DMS153 treated with DMSO at 0.1 percent for 48 hours (cell line): ENCODE results near the gene USH2A.

Experiments used
- DNase-seq: peaks from one replicate; lab custom pipeline; 2025; ENCODE audit not compliant: unreplicated experiment; lab: John Stamatoyannopoulos, UW

Gene USH2A

GRCh38 chr1:215888159-215888558 is 535.1 kb downstream of the USH2A start:
- peak; percentile 33 for DNase-seq

DNA sequence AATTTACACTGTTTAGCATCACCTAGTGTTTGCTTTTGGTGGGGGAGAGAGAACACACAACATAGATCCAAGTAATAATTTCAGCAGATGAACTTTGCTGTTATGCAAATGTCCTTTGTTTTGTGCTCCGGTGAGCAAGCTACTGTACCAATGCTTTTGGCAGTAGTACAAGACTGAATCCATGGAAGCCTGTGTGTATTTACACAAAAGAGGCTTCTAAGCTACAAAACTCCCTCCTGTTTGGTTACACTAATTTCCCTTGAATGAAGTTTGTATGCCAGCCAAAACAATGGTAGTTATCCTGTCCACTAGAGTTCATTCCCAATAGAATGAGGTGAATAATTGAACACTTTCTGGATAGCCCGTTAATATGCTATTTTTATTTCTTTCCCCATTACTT is 535.6 kb downstream of the USH2A start:
- peak; percentile 78 for DNase-seq

- no peak for DNase-seq
Observed at GRCh38 chr1:215883004-215883403, 540.2 kb downstream of the USH2A start.

- DNase-seq = no peak
Observed at GRCh38 chr1:215878843-215879242, 544.4 kb downstream of the USH2A start.

DNA sequence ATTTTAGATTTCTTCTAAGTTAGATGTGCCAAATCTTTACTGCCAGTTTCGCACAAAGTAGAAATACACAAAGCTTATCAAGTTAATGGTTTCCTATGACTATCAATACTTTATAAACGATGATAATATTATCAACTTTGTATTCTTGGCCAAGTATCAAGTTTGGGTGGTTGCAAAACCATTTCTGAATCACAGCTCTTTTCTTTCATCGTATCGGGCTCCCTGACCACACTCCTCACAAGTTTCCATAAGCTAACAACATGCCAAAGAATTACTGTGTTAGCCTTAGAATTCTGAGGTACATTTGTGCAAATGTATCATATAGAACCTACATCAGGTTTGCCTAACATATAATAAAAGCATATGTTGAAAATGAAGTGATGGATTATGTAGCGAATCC is 545.1 kb downstream of the USH2A start:
- DNase-seq = no peak

GRCh38 chr1:215877452-215877951 is 545.7 kb downstream of the USH2A start:
- DNase-seq = no peak

DNA sequence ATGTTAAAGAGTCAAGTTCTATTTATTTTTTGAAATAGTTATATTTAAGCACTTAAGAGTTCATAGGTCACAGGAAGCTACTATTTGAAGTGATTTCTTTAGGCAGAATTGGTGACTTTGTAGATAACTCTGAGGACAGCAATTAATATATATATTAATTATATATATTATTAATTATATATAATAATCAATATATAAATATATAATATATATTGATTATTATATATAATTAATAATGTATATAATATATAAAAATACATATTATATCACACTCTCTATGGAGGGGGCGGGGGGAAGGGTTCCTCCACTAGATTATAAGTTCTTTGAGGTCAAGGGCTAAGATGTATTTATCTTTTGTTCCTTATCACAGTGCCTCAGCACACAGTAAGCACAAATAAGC is 547.5 kb downstream of the USH2A start:
- DNase-seq = no peak

- no peak for DNase-seq
Observed at GRCh38 chr1:215875236-215875635, 548.0 kb downstream of the USH2A start.

DNA sequence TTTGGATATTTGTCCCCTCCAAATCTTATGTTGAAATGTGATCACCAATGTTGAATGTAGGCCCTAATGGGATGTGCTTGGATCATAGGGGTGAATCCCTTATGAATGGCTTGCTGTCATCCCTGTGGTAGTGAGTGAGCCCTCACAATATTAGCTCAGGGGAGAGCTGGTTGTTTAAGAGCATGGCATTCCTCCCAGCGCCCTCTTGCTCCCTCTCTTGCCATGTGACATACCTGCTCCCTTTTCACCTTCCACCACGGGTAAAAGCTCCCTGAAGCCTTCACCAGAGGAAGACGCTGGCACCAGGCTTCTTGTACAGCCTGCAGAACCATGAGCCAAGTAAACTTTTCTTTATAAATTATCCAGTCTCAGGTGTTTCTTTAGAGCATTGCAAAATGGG is 550.6 kb downstream of the USH2A start:
- DNase-seq = no peak

- no peak for DNase-seq
Observed at GRCh38 chr1:215868500-215868899, 554.7 kb downstream of the USH2A start.

DNA sequence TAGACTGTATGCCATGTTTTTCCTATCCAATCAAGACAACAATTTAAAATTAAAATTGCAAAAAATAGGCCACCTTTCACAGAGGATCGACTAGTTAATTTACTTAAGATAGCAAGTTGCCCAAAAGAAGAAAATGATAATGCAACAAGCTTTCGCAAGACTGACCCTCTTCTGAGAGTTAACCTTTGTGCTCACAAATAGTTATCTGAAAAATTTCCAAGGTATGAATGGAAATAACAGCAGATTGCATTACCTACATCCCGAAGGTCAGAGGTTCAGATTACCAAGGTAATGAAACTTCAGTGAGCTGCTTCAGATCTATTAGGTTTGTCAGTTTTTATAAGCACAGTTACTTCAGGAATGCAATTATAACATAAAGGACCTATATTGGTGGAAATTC is 558.2 kb downstream of the USH2A start:
- no peak for DNase-seq

- no peak for DNase-seq
Observed at GRCh38 chr1:215863796-215864195, 559.5 kb downstream of the USH2A start.

GRCh38 chr1:215860833-215861232 is 562.4 kb downstream of the USH2A start:
- DNase-seq = no peak

- DNase-seq = no peak
Observed at GRCh38 chr1:215857317-215857716, 565.9 kb downstream of the USH2A start.

- no peak for DNase-seq
Observed at GRCh38 chr1:215845234-215845891, 577.9 kb downstream of the USH2A start.

GRCh38 chr1:215844777-215845176 is 578.5 kb downstream of the USH2A start:
- DNase-seq = no peak

DNA sequence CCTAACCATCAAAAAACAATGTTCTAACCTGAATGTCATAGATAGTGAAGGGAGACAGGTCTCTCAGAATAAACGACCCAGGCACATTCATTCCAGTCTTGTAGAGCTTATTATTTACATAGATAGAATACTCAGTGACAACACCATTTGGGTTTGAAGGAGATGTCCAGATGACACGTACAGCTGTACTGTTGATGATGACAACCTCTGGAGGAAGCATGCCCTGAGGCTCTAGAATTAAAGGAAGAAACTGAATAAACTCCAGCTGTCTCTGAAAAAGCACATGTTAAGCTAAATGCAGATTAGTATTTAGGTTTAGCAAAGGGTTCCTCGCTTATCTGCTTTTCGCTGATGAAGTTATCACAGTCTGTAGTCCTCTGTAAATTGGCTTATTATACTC is 579.0 kb downstream of the USH2A start:
- no peak for DNase-seq

DNA sequence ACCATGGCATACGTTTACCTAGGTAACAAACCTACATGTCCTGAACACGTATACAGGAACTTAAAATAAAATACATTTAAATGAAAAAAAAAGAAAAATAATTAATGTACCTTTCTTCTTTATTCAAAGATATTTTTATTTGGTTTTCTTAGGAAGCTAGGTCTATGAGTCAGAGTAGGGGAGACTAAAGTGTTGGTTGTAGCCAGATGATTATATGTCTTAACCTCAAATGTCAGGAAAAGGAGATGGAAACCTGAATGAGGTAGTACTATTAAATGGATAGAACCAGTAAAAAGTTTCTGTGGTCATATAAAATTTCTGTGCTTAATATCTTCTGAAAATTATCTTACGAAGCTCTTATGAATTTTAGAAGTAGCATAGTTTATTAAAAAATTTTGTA is 580.3 kb downstream of the USH2A start:
- DNase-seq = no peak

DNA sequence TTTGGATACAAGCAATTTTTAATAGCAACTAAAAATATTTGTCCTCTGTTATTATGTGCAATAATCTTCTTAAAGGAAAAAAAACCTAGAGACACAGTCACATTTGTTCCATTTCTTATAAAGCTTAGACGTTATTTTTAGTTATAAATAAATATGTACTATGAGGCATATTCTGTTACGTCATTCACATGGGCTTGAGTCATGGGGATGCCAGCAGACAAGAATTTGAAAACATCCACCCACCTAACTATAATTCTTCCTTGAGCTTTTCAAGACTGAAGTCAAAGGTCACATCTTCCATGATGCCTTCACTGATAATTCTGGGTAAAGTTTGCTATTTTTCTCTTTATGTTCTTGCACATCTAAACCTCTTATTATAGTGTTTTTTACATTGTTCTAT is 587.3 kb downstream of the USH2A start:
- DNase-seq = no peak

- no peak for DNase-seq
Observed at GRCh38 chr1:215833941-215834729, 589.1 kb downstream of the USH2A start.

DNA sequence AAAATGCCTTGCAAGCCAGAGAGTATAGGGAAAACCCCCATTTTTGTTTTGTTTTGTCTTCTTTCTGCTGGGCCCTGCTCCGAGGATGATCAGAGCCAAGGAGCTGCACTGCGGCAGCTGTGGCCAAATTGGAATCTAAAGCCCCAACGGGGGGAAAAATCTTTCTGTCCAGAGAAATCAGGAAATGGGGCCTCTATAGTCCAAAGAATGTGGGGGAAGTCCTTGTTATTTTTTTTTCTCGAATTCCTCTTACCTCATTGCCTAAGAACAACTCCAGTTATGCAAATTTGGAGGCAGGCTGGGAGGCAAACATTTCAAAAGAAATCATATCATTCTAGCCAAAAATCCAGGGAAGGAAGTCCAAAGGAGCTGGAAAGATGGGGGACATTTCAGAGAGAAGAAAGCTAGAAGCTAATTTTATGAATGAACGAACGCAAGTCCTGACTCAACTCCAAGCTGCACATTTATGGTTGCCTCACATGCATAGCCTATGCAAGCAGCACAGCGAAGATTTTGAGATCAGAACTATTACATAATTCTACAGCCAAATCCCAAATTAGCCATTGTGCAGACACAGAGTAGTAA is 592.9 kb downstream of the USH2A start:
- no peak for DNase-seq

- DNase-seq = no peak
Observed at GRCh38 chr1:215825056-215825455, 598.2 kb downstream of the USH2A start.
